HepG2 (cell line): ENCODE data around the gene RAB36. TPM values are rescaled to one million over a fixed set of nuclear protein-coding genes. Genes with fewer than 3 reads are reported as not detected.

Source experiments
- CBX2 ChIP-seq, 2 experiments: fragments of 200-600 bp in 1 of 2; sonication (generic); formaldehyde crosslinking in 1 of 2; IDR thresholded peaks; 2 replicates each; pipeline versions ENCODE4 v1.7.0 to v1.8.1; 2018 to 2022; ENCODE audit warnings: low read depth in 2 of 2, low read length in 1 of 2, mild to moderate bottlenecking in 1 of 2, missing genetic modification reagents in 1 of 2
- DMAP1 ChIP-seq: IDR thresholded peaks from 2 replicates; pipeline ENCODE4 v1.6.1; 2016
- JARID2 ChIP-seq: sonication (generic); formaldehyde crosslinking; IDR thresholded peaks from 2 replicates; pipeline ENCODE4 v1.8.1; 2023; ENCODE audit warnings: missing genetic modification reagents, inconsistent platforms; ENCODE audit not compliant: insufficient replicate concordance
- POLR2AphosphoS2 ChIP-seq: IDR thresholded peaks from 2 replicates; pipeline ENCODE4 v1.6.1; 2011; ENCODE audit warnings: low read depth, low read length, improper control_type of control experiment
- ZNF292 ChIP-seq: sonication (generic); formaldehyde crosslinking; IDR thresholded peaks from 2 replicates; pipeline ENCODE4 v1.8.1; 2022; ENCODE audit warnings: mild to moderate bottlenecking, low read depth, missing genetic modification reagents, borderline replicate concordance
- ZNF431 ChIP-seq: sonication (generic); formaldehyde crosslinking; IDR thresholded peaks from 2 replicates; pipeline ENCODE4 v1.9.0; 2022; ENCODE audit warnings: missing genetic modification reagents, low read depth, mild to moderate bottlenecking, borderline replicate concordance
- polyA plus RNA-seq, 8 experiments: library from polyadenylated mRNA; depleted of rRNA in 3 of 8; stranded (reverse) in 7 of 8; unstranded in 1 of 8; fragments of >200 nt; fragmentation: Illumina TruSeq in 4 of 8; extraction: Trizol in 4 of 8; gene quantifications; 2 replicates each; pipeline versions ENCODE4 v1.2.1 to v1.2.3, GENCODE V29; 2011 to 2016; ENCODE audit warnings: low read depth in 4 of 8, missing spikeins in 1 of 8, mixed read lengths in 1 of 8; ENCODE audit not compliant: insufficient read depth in 1 of 8
- total RNA-seq, 5 experiments: library from RNA; depleted of rRNA; stranded (reverse); fragments of >200 nt; fragmentation: Illumina TruSeq; extraction: Trizol; gene quantifications; 2 replicates each; pipeline ENCODE4 v1.2.3, GENCODE V29; 2016; ENCODE audit warnings: low read depth in 1 of 5
- TF ChIP-seq, protein P1 (sequence below): sonication (generic); formaldehyde crosslinking; IDR thresholded peaks from 2 replicates; pipeline ENCODE4 v1.9.0; 2022; ENCODE audit warnings: missing genetic modification reagents, mild to moderate bottlenecking, borderline replicate concordance
- TF ChIP-seq, protein P2 (sequence below): sonication (generic); formaldehyde crosslinking; IDR thresholded peaks from 2 replicates; pipeline ENCODE4 v1.5.1; 2020; ENCODE audit warnings: mild to moderate bottlenecking, missing genetic modification reagents, moderate library complexity
- TF ChIP-seq, protein P3 (sequence below): sonication (generic); formaldehyde crosslinking; IDR thresholded peaks from 2 replicates; pipeline ENCODE4 v1.5.0; 2020; ENCODE audit warnings: mild to moderate bottlenecking, missing genetic modification reagents
- TF ChIP-seq, protein P4 (sequence below): sonication (generic); formaldehyde crosslinking; IDR thresholded peaks from 2 replicates; pipeline ENCODE4 v1.4.0; 2020; ENCODE audit warnings: missing genetic modification reagents; ENCODE audit errors: not compliant biosample characterization

RAB36 gene
- total and polyA plus RNA-seq, 2 of the 13 experiments (the other 11 are each of a cell fraction or from before 2014, with no cell fraction given) = 0.24 to 0.86 TPM

- TF ChIP-seq, protein P1, sequence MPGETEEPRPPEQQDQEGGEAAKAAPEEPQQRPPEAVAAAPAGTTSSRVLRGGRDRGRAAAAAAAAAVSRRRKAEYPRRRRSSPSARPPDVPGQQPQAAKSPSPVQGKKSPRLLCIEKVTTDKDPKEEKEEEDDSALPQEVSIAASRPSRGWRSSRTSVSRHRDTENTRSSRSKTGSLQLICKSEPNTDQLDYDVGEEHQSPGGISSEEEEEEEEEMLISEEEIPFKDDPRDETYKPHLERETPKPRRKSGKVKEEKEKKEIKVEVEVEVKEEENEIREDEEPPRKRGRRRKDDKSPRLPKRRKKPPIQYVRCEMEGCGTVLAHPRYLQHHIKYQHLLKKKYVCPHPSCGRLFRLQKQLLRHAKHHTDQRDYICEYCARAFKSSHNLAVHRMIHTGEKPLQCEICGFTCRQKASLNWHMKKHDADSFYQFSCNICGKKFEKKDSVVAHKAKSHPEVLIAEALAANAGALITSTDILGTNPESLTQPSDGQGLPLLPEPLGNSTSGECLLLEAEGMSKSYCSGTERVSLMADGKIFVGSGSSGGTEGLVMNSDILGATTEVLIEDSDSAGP = peak; percentile 65; the same call in 1 of the 2 replicates
- TF ChIP-seq, protein P2, sequence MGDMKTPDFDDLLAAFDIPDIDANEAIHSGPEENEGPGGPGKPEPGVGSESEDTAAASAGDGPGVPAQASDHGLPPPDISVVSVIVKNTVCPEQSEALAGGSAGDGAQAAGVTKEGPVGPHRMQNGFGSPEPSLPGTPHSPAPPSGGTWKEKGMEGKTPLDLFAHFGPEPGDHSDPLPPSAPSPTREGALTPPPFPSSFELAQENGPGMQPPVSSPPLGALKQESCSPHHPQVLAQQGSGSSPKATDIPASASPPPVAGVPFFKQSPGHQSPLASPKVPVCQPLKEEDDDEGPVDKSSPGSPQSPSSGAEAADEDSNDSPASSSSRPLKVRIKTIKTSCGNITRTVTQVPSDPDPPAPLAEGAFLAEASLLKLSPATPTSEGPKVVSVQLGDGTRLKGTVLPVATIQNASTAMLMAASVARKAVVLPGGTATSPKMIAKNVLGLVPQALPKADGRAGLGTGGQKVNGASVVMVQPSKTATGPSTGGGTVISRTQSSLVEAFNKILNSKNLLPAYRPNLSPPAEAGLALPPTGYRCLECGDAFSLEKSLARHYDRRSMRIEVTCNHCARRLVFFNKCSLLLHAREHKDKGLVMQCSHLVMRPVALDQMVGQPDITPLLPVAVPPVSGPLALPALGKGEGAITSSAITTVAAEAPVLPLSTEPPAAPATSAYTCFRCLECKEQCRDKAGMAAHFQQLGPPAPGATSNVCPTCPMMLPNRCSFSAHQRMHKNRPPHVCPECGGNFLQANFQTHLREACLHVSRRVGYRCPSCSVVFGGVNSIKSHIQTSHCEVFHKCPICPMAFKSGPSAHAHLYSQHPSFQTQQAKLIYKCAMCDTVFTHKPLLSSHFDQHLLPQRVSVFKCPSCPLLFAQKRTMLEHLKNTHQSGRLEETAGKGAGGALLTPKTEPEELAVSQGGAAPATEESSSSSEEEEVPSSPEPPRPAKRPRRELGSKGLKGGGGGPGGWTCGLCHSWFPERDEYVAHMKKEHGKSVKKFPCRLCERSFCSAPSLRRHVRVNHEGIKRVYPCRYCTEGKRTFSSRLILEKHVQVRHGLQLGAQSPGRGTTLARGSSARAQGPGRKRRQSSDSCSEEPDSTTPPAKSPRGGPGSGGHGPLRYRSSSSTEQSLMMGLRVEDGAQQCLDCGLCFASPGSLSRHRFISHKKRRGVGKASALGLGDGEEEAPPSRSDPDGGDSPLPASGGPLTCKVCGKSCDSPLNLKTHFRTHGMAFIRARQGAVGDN (CRISPR knock-in tag) = peak; percentile 65
- TF ChIP-seq JARID2 = no peak
- no peak for TF ChIP-seq POLR2AphosphoS2
- no peak for TF ChIP-seq ZNF292 (CRISPR knock-in tag)
- TF ChIP-seq DMAP1 (CRISPR knock-in tag) = no peak
- no peak for TF ChIP-seq ZNF431 (CRISPR knock-in tag)
- no peak for TF ChIP-seq CBX2 (IDR thresholded peaks at IDR 0.05; ENCODE audit: low read depth, low read length)
- TF ChIP-seq CBX2 (CRISPR knock-in tag; IDR thresholded peaks at IDR 0.05; ENCODE audit: low read depth) = no peak
- TF ChIP-seq, protein P3, sequence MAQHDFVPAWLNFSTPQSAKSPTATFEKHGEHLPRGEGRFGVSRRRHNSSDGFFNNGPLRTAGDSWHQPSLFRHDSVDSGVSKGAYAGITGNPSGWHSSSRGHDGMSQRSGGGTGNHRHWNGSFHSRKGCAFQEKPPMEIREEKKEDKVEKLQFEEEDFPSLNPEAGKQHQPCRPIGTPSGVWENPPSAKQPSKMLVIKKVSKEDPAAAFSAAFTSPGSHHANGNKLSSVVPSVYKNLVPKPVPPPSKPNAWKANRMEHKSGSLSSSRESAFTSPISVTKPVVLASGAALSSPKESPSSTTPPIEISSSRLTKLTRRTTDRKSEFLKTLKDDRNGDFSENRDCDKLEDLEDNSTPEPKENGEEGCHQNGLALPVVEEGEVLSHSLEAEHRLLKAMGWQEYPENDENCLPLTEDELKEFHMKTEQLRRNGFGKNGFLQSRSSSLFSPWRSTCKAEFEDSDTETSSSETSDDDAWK (CRISPR knock-in tag) = no peak
- TF ChIP-seq, protein P4, sequence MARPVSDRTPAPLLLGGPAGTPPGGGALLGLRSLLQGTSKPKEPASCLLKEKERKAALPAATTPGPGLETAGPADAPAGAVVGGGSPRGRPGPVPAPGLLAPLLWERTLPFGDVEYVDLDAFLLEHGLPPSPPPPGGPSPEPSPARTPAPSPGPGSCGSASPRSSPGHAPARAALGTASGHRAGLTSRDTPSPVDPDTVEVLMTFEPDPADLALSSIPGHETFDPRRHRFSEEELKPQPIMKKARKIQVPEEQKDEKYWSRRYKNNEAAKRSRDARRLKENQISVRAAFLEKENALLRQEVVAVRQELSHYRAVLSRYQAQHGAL (CRISPR knock-in tag) = no peak
Observed at GRCh38 chr22:23178512-23179254, 33.4 kb downstream of the RAB36 start (continued).
